HEK293T (cell line): ENCODE results near the gene TRPM3.

Source experiments
- CTCF ChIA-PET: fragments of 350-600 bp; formaldehyde crosslinking; extraction: SDS; loops from one replicate; lab custom pipeline; 2021; ENCODE audit warnings: antibody characterized with exemption, inconsistent platforms; lab: Yijun Ruan, JAX
- POLR2A ChIA-PET: fragments of 350-600 bp; formaldehyde crosslinking; extraction: SDS; loops from one replicate; lab custom pipeline; 2020; ENCODE audit warnings: antibody characterized with exemption, inconsistent platforms; lab: Yijun Ruan, JAX
- DNase-seq: peaks from one replicate; pipeline ENCODE4 v3.0.0; 2012; ENCODE audit warnings: mixed read lengths; ENCODE audit errors: extremely low spot score
- ARNT ChIP-seq: fragments of 450-650 bp; IDR thresholded peaks from 2 replicates; pipeline ENCODE4 v1.6.1; 2017; ENCODE audit warnings: mild to moderate bottlenecking
- BHLHE40 ChIP-seq: fragments of 450-650 bp; IDR thresholded peaks from 2 replicates; pipeline ENCODE4 v1.6.1; 2016; ENCODE audit warnings: mild to moderate bottlenecking, moderate library complexity, borderline replicate concordance
- CTBP1 ChIP-seq: fragments of 450-650 bp; IDR thresholded peaks from 2 replicates; pipeline ENCODE4 v1.6.1; 2016; ENCODE audit warnings: borderline replicate concordance
- ELF4 ChIP-seq: fragments of 450-650 bp; IDR thresholded peaks from 2 replicates; pipeline ENCODE4 v1.6.1; 2017; ENCODE audit warnings: antibody characterized with exemption
- FOXA1 ChIP-seq: fragments of 450-650 bp; IDR thresholded peaks from 2 replicates; pipeline ENCODE4 v1.6.1; 2016; ENCODE audit warnings: mild to moderate bottlenecking
- FOXK2 ChIP-seq: fragments of 450-650 bp; IDR thresholded peaks from 2 replicates; pipeline ENCODE4 v1.6.1; 2016; ENCODE audit warnings: mild to moderate bottlenecking
- FOXM1 ChIP-seq: fragments of 450-650 bp; IDR thresholded peaks from 2 replicates; pipeline ENCODE4 v1.6.1; 2017; ENCODE audit warnings: mild to moderate bottlenecking, borderline replicate concordance
- HDGF ChIP-seq: fragments of 450-650 bp; IDR thresholded peaks from 2 replicates; pipeline ENCODE4 v1.6.1; 2017; ENCODE audit warnings: antibody characterized with exemption, borderline replicate concordance
- L3MBTL2 ChIP-seq: fragments of 450-650 bp; conservative IDR thresholded peaks from 2 replicates; pipeline ENCODE4 v1.6.1; 2016; ENCODE audit warnings: mild to moderate bottlenecking
- LEF1 ChIP-seq: fragments of 450-650 bp; IDR thresholded peaks from 2 replicates; pipeline ENCODE4 v1.6.1; 2017; ENCODE audit warnings: mild to moderate bottlenecking, borderline replicate concordance
- NFRKB ChIP-seq: fragments of 450-650 bp; IDR thresholded peaks from 2 replicates; pipeline ENCODE4 v1.6.1; 2016; ENCODE audit warnings: mild to moderate bottlenecking, moderate library complexity
- PKNOX1 ChIP-seq: fragments of 450-650 bp; IDR thresholded peaks from 2 replicates; pipeline ENCODE4 v1.6.1; 2016
- SP1 ChIP-seq: fragments of 450-650 bp; IDR thresholded peaks from 2 replicates; pipeline ENCODE4 v1.6.1; 2017
- SUZ12 ChIP-seq: fragments of 450-650 bp; IDR thresholded peaks from 2 replicates; pipeline ENCODE4 v1.6.1; 2016; ENCODE audit warnings: mild to moderate bottlenecking
- TARDBP ChIP-seq: fragments of 450-650 bp; IDR thresholded peaks from 2 replicates; pipeline ENCODE4 v1.6.1; 2016
- ZNF384 ChIP-seq: fragments of 450-650 bp; IDR thresholded peaks from 2 replicates; pipeline ENCODE4 v1.6.1; 2016

The TRPM3 gene

DNA sequence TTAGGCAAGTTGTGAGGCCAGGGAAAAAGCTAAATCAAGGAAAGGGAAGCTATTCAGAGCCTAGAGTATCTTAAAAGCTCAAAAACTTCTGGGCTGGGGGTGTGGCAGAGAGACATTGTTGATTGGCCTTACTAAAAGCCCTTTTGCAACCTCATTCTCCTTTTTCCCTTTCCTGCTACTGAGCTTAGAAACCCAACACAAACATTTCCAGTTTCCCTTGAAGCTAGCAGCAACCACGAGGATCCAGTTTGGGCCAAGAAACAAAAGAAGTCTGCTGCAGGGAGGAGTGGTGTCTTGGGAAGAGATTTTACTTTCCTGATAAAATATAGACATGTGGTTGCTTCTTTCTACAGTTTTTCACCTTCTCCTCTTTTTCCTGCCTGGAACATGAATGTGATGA lies 571.5 kb downstream of the TRPM3 start:
- CTCF ChIA-PET = no interaction called here
- TF ChIP-seq FOXA1 (no peak), LEF1 (no peak), ARNT (no peak), PKNOX1 (no peak), FOXK2 (no peak), FOXM1 (no peak), SUZ12 (no peak), SP1 (no peak), NFRKB (no peak), TARDBP (no peak), CTBP1 (no peak), L3MBTL2 (no peak), BHLHE40 (no peak), ZNF384 (no peak), ELF4 (no peak), HDGF (no peak)
- POLR2A ChIA-PET = no interaction called here
- DNase-seq = no peak

DNA sequence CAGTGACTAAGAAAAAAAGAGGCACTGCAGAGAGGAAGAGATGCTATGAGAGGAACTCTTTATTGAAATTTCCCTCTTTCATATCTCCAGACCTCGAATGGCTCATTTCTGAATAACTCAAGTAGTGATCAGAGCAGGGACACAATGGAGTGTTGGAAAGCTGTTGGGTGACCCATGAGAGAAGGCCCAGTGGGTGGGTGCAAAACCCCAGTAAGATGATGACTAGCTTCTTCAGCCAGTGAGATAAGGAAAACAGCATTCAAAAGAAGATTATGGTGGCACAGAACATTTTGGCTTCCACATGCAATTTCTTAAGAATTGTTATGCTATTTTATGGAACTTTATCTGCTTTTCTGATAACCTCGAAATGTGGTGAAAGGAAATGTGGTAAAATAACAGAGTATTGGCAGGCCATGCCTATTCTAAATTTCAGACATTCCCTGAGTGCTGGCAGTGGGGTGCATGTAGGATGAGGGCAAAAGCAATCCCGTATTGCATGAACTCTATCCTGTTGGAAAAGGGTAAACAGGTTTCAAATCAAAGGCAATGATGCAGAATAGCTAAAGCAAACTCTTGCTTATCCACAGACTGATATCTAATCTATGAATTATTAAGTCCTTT lies 579.0 kb downstream of the TRPM3 start:
- DNase-seq = no peak
- CTCF ChIA-PET = no interaction called here
- no peak for TF ChIP-seq SP1
- no peak for TF ChIP-seq L3MBTL2
- TF ChIP-seq PKNOX1 = no peak
- no peak for TF ChIP-seq SUZ12
- TF ChIP-seq ZNF384 = no peak
- no peak for TF ChIP-seq BHLHE40
- TF ChIP-seq ARNT = no peak
- TF ChIP-seq TARDBP = no peak
- TF ChIP-seq NFRKB = no peak
- no peak for TF ChIP-seq LEF1
- TF ChIP-seq FOXM1 = no peak
- no peak for TF ChIP-seq FOXA1
- TF ChIP-seq FOXK2 = no peak
- no peak for TF ChIP-seq CTBP1
- TF ChIP-seq ELF4 = no peak
- no peak for TF ChIP-seq HDGF
- POLR2A ChIA-PET = no interaction called here

DNA sequence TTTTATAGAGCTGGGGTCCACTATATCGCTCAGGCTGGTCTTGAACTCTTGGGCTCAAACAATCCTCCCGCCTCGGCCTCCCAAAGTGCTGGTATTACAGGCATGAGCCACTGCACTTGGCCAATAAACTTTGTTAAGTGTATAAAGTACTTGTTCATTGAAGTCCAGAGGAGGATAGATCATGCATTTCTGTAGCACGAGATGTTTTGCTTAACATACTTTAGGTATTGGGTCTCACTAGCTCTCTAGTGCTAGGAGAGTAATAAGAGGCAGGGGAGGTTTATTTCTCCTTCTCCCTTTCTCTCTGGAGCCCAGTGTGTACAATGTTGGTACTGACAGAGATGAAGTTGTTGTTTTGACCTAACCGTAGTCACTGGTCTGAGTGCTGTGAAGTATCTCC lies 581.4 kb downstream of the TRPM3 start:
- no peak for DNase-seq
- POLR2A ChIA-PET = no interaction called here
- CTCF ChIA-PET = interaction anchor here (0.7 kb wide), 1 partner anchor 17 kb away, joined by 3 read pairs; no protein-coding TSS in a partner anchor
- TF ChIP-seq FOXK2 (no peak), HDGF (no peak), ARNT (no peak), NFRKB (no peak), ZNF384 (no peak), ELF4 (no peak), SP1 (no peak), BHLHE40 (no peak)

DNA sequence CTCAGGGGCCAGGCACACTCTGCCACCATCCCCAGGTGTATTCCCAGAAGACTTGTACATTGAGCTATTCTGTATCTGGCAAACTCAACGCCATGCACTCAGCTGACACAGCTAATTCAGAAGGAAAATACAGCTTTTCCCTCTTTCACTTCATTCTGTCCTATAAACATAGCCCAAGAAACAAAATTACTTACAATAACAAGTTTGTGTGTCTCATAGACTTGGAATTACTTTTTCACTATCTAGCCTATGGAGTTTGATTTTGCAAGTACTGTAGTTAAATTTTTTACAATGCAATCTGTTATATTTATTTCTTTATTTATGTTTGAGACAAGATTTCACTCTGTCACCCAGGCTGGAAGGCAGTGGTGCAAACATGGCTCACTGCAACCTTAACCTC lies 581.9 kb downstream of the TRPM3 start:
- TF ChIP-seq ZNF384 (no peak), BHLHE40 (no peak), FOXM1 (no peak), SP1 (no peak), TARDBP (no peak), HDGF (no peak), ARNT (no peak)
- ChIA-PET CTCF (no interaction called here), POLR2A (no interaction called here)
- no peak for DNase-seq

DNA sequence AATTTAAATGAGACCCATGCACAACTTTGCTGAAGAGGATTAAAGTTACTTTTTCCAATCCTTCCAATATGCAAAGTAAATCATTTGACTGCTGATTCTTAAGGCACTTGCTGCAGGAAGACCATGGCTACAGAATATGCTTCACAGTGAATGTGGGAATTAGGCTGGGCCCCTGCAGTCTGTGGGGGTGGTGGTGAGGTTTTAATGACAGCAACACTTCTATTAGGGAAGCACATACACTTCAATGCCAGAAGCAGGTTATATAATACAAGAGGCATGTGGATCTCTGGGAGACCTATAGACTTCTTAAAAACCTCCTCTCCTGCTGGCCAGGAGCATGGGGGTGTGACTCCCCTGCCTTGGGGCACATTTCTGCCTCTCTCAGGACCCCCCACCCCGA lies 582.4 kb downstream of the TRPM3 start:
- CTCF ChIA-PET = no interaction called here
- POLR2A ChIA-PET = no interaction called here
- no peak for DNase-seq
- TF ChIP-seq HDGF = no peak
- no peak for TF ChIP-seq SUZ12
- TF ChIP-seq PKNOX1 = no peak
- no peak for TF ChIP-seq SP1
- no peak for TF ChIP-seq LEF1
- no peak for TF ChIP-seq BHLHE40
- TF ChIP-seq TARDBP = no peak

DNA sequence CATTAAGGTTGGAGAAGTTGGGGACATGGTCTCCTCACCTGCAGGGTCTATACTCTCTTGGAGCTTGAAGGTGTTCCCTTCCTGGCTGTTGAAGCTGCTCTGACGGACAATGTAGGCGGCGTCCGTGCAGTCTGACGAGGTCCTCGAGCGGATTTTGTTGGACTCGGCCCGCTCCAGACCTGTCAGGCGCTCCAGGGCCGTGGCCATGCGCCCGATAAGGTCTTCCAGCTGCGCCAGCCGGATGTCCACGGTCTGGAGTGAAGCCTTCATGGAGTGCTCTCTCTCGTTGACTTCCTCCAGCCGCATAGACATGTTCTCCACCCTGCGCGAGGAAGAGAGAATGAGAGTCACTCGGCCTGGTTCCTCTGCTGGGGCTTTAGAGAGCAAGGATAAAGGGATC lies 584.3 kb downstream of the TRPM3 start:
- POLR2A ChIA-PET = no interaction called here
- no peak for DNase-seq
- CTCF ChIA-PET = no interaction called here
- TF ChIP-seq ARNT (no peak), BHLHE40 (no peak), NFRKB (no peak), PKNOX1 (no peak), FOXM1 (no peak), ELF4 (no peak)
